Adrenal gland (tissue), 5 donors: ENCODE data around the gene BRD7.

ENCODE experiments used
- CTCF ChIP-seq, 6 experiments: fragments of 450-650 bp in 4 of 6; fragments of 200-600 bp in 2 of 6; sonication (generic) in 1 of 6; IDR thresholded peaks; 1 replicate in 5 of 6; 2 replicates in 1 of 6; pipeline versions ENCODE4 v1.5.1 to v1.8.0; 2016 to 2021; ENCODE audit warnings: antibody characterized with exemption in 6 of 6, mild to moderate bottlenecking in 2 of 6, moderate library complexity in 1 of 6
- POLR2A ChIP-seq, 2 donors: fragments of 450-650 bp; IDR thresholded peaks; one replicate each; pipeline ENCODE4 v1.6.1; 2017; ENCODE audit warnings: antibody characterized with exemption in 2 of 2, mild to moderate bottlenecking in 2 of 2, moderate library complexity in 1 of 2
- donor health status: DM: no; HTN: no; CAD: no.

- no peak for TF ChIP-seq POLR2A (IDR thresholded peaks at IDR 0.05)
- no peak for TF ChIP-seq CTCF (IDR thresholded peaks at IDR 0.05)
These were observed 64.0 kb downstream of the BRD7 start for GRCh38 chr16:50304467-50305440.
